ENCODE results near the gene NKPD1. TPM values are rescaled to one million over a fixed set of nuclear protein-coding genes. Genes with fewer than 3 reads are reported as not detected.

NKPD1 gene
- total RNA-seq, 1 donor: under 0.01 TPM

GRCh38 chr19:45150180-45150579 lies 10.6 kb downstream of the NKPD1 start:
- DNase-seq (ENCODE audit: low read depth): no peak
- H3K4me3 ChIP-seq (ENCODE audit: low read depth, low read length): no peak overlapping the region
- TF ChIP-seq, protein P1, sequence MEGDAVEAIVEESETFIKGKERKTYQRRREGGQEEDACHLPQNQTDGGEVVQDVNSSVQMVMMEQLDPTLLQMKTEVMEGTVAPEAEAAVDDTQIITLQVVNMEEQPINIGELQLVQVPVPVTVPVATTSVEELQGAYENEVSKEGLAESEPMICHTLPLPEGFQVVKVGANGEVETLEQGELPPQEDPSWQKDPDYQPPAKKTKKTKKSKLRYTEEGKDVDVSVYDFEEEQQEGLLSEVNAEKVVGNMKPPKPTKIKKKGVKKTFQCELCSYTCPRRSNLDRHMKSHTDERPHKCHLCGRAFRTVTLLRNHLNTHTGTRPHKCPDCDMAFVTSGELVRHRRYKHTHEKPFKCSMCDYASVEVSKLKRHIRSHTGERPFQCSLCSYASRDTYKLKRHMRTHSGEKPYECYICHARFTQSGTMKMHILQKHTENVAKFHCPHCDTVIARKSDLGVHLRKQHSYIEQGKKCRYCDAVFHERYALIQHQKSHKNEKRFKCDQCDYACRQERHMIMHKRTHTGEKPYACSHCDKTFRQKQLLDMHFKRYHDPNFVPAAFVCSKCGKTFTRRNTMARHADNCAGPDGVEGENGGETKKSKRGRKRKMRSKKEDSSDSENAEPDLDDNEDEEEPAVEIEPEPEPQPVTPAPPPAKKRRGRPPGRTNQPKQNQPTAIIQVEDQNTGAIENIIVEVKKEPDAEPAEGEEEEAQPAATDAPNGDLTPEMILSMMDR (IDR thresholded peaks at IDR 0.05; ENCODE audit: insufficient read depth, low read depth, low read length): no peak

DNA sequence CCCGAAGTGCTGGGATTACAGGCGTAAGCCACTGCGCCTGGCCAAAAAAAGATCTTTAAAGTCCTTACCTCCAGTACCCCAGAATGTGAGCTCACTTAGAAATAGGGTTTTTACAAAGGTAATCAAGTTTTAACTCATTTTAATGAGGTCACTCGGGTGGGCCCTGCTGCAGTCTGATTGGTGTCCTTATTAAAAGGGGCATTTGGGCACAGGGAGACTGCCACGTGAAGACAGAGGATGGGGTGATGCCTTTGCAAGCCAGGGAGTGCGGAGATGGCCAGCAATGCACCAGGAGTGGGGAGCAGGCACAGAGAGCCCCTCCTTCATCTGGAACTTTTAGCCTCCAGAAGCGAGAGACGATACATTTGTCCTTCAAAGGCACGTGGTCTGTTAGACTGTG lies 11.7 kb downstream of the NKPD1 start:
- no peak for DNase-seq (ENCODE audit: low read depth)
- TF ChIP-seq, protein P1 (IDR thresholded peaks at IDR 0.05; ENCODE audit: insufficient read depth, low read depth, low read length): no peak
- no peak overlapping the region for H3K4me3 ChIP-seq (ENCODE audit: low read depth, low read length)

DNA sequence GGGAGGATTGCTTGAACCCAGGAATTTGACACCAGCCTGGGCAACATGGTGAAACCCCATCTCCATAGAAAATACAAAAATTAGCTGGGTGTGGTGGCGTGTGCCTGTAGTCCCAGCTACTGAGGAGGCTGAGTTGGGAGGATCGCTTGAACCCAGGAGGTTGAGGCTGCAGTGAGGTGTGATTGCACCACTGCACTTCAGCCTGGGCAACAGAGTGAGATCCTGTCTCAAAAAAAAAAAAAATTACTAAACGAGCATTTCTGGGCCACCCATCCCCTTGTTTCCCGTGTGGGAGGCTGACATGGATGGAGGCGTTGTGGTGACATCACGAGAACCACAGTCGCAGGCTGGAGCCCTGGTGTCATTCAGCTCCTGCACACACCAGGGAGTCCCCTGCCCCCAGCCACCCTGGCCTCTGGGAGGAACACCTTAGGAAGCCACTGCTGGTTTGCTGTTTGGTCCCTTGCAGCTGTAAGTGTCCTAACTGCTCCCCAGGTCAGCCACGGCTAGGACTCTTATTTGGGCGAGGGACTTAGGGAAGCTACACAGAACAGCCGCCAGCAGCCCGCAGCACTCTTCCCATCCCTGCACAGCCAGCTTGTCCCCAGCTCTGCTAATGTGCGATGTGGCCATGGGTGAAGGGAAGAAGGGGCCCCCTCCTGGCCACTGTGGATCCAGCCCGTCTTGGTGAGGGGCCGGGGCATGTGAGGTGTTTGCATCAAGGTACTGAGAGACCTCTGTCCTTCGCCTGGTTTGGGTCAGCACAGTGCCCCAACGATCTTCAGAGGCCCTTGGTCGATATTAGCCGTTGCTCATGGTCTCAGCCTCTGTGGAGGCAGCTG lies 12.7 kb downstream of the NKPD1 start:
- TF ChIP-seq, protein P1 (IDR thresholded peaks at IDR 0.05; ENCODE audit: insufficient read depth, low read depth, low read length): no peak
- DNase-seq (ENCODE audit: low read depth): no peak
- no peak overlapping the region for H3K4me3 ChIP-seq (ENCODE audit: low read depth, low read length)

GRCh38 chr19:45146741-45147205 lies 14.0 kb downstream of the NKPD1 start:
- no peak for DNase-seq (ENCODE audit: low read depth)
- TF ChIP-seq, protein P1 (IDR thresholded peaks at IDR 0.05; ENCODE audit: insufficient read depth, low read depth, low read length): no peak
- H3K4me3 ChIP-seq (ENCODE audit: low read depth, low read length): no peak overlapping the region

DNA sequence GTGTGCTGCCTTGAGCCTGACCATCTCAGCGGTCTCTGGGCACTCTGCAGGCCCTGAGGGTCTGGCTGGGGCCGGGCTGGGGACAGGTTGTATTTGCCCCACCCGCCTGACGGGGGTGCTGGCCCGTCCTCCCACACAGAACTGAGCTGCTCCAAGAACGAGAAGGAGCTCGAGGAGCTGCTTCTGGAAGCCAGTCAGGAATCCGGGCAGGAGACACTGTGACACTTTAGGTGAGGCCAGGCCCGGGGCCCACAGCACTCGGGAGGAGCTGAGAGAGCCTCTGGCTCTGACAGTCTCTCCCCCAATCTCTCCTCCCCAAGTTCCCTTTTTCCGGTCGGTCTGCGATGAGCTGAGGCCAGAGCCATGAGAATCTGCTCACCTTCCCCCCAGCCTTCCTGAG lies 14.5 kb downstream of the NKPD1 start:
- no peak overlapping the region for H3K4me3 ChIP-seq (ENCODE audit: low read depth, low read length)
- TF ChIP-seq, protein P1 (IDR thresholded peaks at IDR 0.05; ENCODE audit: insufficient read depth, low read depth, low read length): no peak
- DNase-seq (ENCODE audit: low read depth): no peak

GRCh38 chr19:45145270-45146189 lies 15.3 kb downstream of the NKPD1 start:
- DNase-seq (ENCODE audit: low read depth): no peak
- TF ChIP-seq, protein P1 (IDR thresholded peaks at IDR 0.05; ENCODE audit: insufficient read depth, low read depth, low read length): no peak
- H3K4me3 ChIP-seq (ENCODE audit: low read depth, low read length): no peak overlapping the region

Data from fibroblast of villous mesenchyme (primary cell).